Measurements from ENCODE around the gene COMMD9.
A peak's percentile ranks its signal among the peaks of the same experiment; 100 is the strongest.

COMMD9 gene

GRCh38 chr11:36266767-36267166 lies 22.5 kb downstream of the COMMD9 start:
- no peak overlapping the region for H3K9ac ChIP-seq (ENCODE audit: low read length)
- no peaks in the 10 kb centered on the region for H3K4me1 ChIP-seq (ENCODE audit: low read length)
- H3K4me3 ChIP-seq (ENCODE audit: low read length), result no peak overlapping the region
- no peaks in the 10 kb centered on the region for H3K36me3 ChIP-seq (replicated peaks; ENCODE audit: low read depth, low read length)
- peaks cover 30% of the 10 kb centered on the region for H3K27me3 ChIP-seq (ENCODE audit: low read depth, low read length)
- no peaks in the 10 kb centered on the region for H3K79me2 ChIP-seq (ENCODE audit: low read length)
- H3K4me2 ChIP-seq (ENCODE audit: low read length), result no peak overlapping the region
- H2AFZ ChIP-seq (ENCODE audit: low read depth, low read length), result no peak overlapping the region
- H3K9me3 ChIP-seq (ENCODE audit: insufficient read depth, low read length), result no peaks in the 10 kb centered on the region
- H4K20me1 ChIP-seq (ENCODE audit: insufficient read depth, low read length), result no peaks in the 10 kb centered on the region
- TF ChIP-seq EZH2phosphoT487 (IDR thresholded peaks at IDR 0.05; ENCODE audit: low read depth), result no peak
- no peak for TF ChIP-seq CTCF (IDR thresholded peaks at IDR 0.05; ENCODE audit: low read depth, low read length)
- H3K27ac ChIP-seq (ENCODE audit: low read length), result no peak overlapping the region

DNA sequence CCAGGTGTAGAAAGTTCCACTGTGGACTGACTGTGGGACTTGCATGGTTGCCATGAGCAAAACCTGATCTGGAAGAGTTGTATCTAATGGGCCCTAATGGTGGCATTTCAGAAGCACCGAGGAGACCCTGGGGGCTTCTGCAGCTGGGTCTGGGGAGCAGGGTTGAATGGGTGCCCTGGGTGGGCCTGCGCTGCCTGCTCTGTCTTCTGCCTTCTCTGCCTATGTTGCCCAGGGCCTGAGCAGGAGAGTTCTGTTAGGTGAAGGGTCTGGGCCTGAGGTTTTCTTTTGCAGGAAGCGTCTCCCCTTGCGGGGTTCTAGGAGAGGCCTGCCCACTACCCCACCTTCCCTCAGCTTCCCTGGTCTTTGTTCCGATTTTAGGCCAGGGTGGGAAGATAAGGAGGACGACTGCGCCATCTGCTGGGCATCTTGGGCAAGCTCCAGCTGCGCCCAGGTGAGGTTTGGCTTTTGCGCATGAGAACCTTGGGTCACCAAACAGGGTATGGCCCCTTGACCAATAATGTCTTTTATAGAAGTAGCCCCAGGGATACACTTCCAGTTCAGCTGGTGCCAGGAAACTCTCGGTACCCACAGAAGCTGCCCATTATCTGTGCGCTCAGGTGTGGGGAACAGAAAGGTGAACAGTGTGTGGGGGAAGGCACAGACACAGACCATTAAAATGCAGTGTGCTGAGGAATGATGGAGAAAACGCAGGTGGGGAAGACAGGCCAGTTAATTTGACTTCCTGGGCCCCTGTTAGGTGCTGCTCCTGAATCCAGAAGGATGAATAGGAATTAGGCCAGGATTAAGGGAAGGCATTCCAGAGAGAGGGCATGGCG lies 23.2 kb downstream of the COMMD9 start:
- no peak overlapping the region for H3K4me3 ChIP-seq (ENCODE audit: low read length)
- no peak overlapping the region for H3K4me2 ChIP-seq (ENCODE audit: low read length)
- H3K36me3 ChIP-seq (replicated peaks; ENCODE audit: low read depth, low read length), result no peaks in the 10 kb centered on the region
- H3K9me3 ChIP-seq (ENCODE audit: insufficient read depth, low read length), result no peaks in the 10 kb centered on the region
- no peak for TF ChIP-seq EZH2phosphoT487 (IDR thresholded peaks at IDR 0.05; ENCODE audit: low read depth)
- TF ChIP-seq CTCF (IDR thresholded peaks at IDR 0.05; ENCODE audit: low read depth, low read length), result peak; percentile 94
- H2AFZ ChIP-seq (ENCODE audit: low read depth, low read length), result peak overlapping the region; percentile 71; the same call in 1 of the 2 replicates
- no peak overlapping the region for H3K9ac ChIP-seq (ENCODE audit: low read length)
- H3K79me2 ChIP-seq (ENCODE audit: low read length), result no peaks in the 10 kb centered on the region
- H3K4me1 ChIP-seq (ENCODE audit: low read length), result no peaks in the 10 kb centered on the region
- H3K27ac ChIP-seq (ENCODE audit: low read length), result no peak overlapping the region
- H4K20me1 ChIP-seq (ENCODE audit: insufficient read depth, low read length), result no peaks in the 10 kb centered on the region
- peaks cover 38% of the 10 kb centered on the region for H3K27me3 ChIP-seq (ENCODE audit: low read depth, low read length)

DNA sequence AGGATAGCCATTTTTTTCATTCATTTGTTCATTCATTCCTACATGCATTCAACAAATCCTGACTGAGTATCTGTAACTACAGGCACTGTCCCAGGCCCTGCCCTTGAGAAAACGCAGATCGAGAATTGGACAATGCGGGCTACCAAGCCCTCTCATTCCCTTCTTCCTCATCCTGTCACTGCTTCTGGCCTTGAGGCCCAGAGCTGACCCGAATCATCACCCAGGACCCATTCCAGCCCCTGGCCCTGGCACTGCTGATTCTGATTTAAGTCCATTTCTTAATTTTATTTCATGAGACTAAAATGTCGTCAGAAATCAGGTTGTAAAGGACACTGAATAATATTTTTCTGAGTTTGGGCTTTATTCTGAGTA lies 24.3 kb downstream of the COMMD9 start:
- H3K4me1 ChIP-seq (ENCODE audit: low read length), result no peaks in the 10 kb centered on the region
- H3K4me2 ChIP-seq (ENCODE audit: low read length), result no peak overlapping the region
- H3K27me3 ChIP-seq (ENCODE audit: low read depth, low read length), result peaks cover 46% of the 10 kb centered on the region
- no peak for TF ChIP-seq EZH2phosphoT487 (IDR thresholded peaks at IDR 0.05; ENCODE audit: low read depth)
- no peak for TF ChIP-seq CTCF (IDR thresholded peaks at IDR 0.05; ENCODE audit: low read depth, low read length)
- H3K79me2 ChIP-seq (ENCODE audit: low read length), result no peaks in the 10 kb centered on the region
- H3K4me3 ChIP-seq (ENCODE audit: low read length), result no peak overlapping the region
- H3K9me3 ChIP-seq (ENCODE audit: insufficient read depth, low read length), result no peaks in the 10 kb centered on the region
- H3K27ac ChIP-seq (ENCODE audit: low read length), result no peak overlapping the region
- no peak overlapping the region for H2AFZ ChIP-seq (ENCODE audit: low read depth, low read length)
- H3K9ac ChIP-seq (ENCODE audit: low read length), result no peak overlapping the region
- H3K36me3 ChIP-seq (replicated peaks; ENCODE audit: low read depth, low read length), result no peaks in the 10 kb centered on the region
- no peaks in the 10 kb centered on the region for H4K20me1 ChIP-seq (ENCODE audit: insufficient read depth, low read length)

- H3K9ac ChIP-seq (ENCODE audit: low read length), result no peak overlapping the region
Observed at GRCh38 chr11:36264011-36264972, 24.9 kb downstream of the COMMD9 start.

More at GRCh38 chr11:36264011-36264972, 24.9 kb downstream of the COMMD9 start:
- H3K4me2 ChIP-seq (ENCODE audit: low read length), result no peak overlapping the region
- peaks cover 46% of the 10 kb centered on the region for H3K27me3 ChIP-seq (ENCODE audit: low read depth, low read length)
- no peaks in the 10 kb centered on the region for H3K9me3 ChIP-seq (ENCODE audit: insufficient read depth, low read length)
- no peaks in the 10 kb centered on the region for H3K36me3 ChIP-seq (replicated peaks; ENCODE audit: low read depth, low read length)
- no peaks in the 10 kb centered on the region for H4K20me1 ChIP-seq (ENCODE audit: insufficient read depth, low read length)
- TF ChIP-seq CTCF (IDR thresholded peaks at IDR 0.05; ENCODE audit: low read depth, low read length), result no peak
- TF ChIP-seq EZH2phosphoT487 (IDR thresholded peaks at IDR 0.05; ENCODE audit: low read depth), result no peak
- no peaks in the 10 kb centered on the region for H3K79me2 ChIP-seq (ENCODE audit: low read length)
- no peaks in the 10 kb centered on the region for H3K4me1 ChIP-seq (ENCODE audit: low read length)
- no peak overlapping the region for H3K4me3 ChIP-seq (ENCODE audit: low read length)
- no peak overlapping the region for H2AFZ ChIP-seq (ENCODE audit: low read depth, low read length)
- no peak overlapping the region for H3K27ac ChIP-seq (ENCODE audit: low read length)

All from OCI-LY3 (cell line).